ENCODE data around the gene OLIG2. TPM values are rescaled to one million over a fixed set of nuclear protein-coding genes. Genes with fewer than 3 reads are reported as not detected.

OLIG2 gene
- polyA plus RNA-seq, 1 of the 3 experiments (the other 2 are of a cell fraction), result not detected

DNA sequence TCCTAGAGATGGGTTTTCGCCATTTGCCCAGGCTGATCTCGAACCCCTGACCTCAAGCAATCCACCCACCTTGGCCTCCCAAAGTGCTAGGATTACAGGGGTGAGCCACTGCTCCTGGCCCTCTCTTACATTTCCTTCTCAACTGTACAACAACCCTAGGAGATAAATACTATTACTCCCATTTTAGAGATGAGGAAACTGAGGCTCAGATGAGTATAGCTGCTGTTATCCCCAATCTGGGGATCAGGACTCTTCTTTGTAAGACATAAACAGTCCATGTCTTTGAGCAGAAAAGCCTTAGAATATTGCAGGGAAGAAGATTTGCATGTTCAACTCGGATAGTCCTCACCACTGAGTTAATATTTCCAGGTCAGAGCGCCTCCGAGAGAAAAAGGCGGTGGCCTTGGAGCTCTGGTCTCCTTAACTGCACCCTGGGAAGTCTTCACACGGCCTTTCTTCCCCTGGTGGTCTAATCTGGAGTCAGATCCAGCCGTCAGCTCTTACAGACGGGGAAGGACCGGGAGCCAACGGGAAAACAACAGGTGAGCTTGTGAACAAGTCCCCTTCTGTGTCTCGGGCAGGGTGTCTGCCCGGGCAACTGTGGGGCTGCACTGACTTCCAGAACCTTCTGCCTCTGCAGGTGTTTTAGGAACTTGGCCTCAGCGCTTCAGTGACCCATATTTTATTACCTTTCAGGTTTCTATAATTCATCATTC lies 38.3 kb downstream of the OLIG2 start:
- ChIA-PET POLR2A (no interaction called here), CTCF (no interaction called here)
- no peaks in the 10 kb centered on the region for H3K9me2 ChIP-seq
- no peak overlapping the region for H2AFZ ChIP-seq (ENCODE audit: low read depth)
- no peak overlapping the region for H3K4me3 ChIP-seq (ENCODE audit: low read depth in 2 of 2, low read length in 1 of 2)
- no peaks in the 10 kb centered on the region for H4K20me1 ChIP-seq (ENCODE audit: insufficient read depth)
- no peak overlapping the region for H3K9ac ChIP-seq
- 11% methylated on average over 8 of the region's 14 CpGs for WGBS (ENCODE audit: low lambda C conversion rate)
- no peak overlapping the region for H3K27ac ChIP-seq (ENCODE audit: low read depth in 2 of 2, low read length in 1 of 2)
- H3K4me1 ChIP-seq (ENCODE audit: control insufficient read depth in 1 of 2, insufficient read depth in 2 of 2, low read depth in 1 of 2, low read length in 1 of 2), result no peaks in the 10 kb centered on the region
- no peaks in the 10 kb centered on the region for H3F3A ChIP-seq (replicated peaks; ENCODE audit: insufficient read depth)
- H3K79me2 ChIP-seq (ENCODE audit: insufficient read depth), result no peaks in the 10 kb centered on the region
- TF ChIP-seq MXI1 (IDR thresholded peaks at IDR 0.05; ENCODE audit: low read depth, low read length) (no peak), NRF1 (IDR thresholded peaks at IDR 0.05; ENCODE audit: low read depth, low read length) (no peak), SMC3 (IDR thresholded peaks at IDR 0.05; ENCODE audit: low read depth, low read length) (no peak), USF2 (IDR thresholded peaks at IDR 0.05; ENCODE audit: borderline replicate concordance, low read depth, low read length) (no peak), MAX (IDR thresholded peaks at IDR 0.05; ENCODE audit: low read depth) (no peak), POLR2AphosphoS5 (IDR thresholded peaks at IDR 0.05; ENCODE audit: low read depth, low read length) (no peak), TAF1 (IDR thresholded peaks at IDR 0.05; ENCODE audit: borderline replicate concordance, low read depth, low read length) (no peak)
- TF ChIP-seq, protein P1, sequence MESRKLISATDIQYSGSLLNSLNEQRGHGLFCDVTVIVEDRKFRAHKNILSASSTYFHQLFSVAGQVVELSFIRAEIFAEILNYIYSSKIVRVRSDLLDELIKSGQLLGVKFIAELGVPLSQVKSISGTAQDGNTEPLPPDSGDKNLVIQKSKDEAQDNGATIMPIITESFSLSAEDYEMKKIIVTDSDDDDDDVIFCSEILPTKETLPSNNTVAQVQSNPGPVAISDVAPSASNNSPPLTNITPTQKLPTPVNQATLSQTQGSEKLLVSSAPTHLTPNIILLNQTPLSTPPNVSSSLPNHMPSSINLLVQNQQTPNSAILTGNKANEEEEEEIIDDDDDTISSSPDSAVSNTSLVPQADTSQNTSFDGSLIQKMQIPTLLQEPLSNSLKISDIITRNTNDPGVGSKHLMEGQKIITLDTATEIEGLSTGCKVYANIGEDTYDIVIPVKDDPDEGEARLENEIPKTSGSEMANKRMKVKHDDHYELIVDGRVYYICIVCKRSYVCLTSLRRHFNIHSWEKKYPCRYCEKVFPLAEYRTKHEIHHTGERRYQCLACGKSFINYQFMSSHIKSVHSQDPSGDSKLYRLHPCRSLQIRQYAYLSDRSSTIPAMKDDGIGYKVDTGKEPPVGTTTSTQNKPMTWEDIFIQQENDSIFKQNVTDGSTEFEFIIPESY (IDR thresholded peaks at IDR 0.05; ENCODE audit: borderline replicate concordance, low read depth), result no peak
- no peak for DNase-seq
- H3K27me3 ChIP-seq (ENCODE audit: insufficient read depth), result peaks cover 96% of the 10 kb centered on the region
- H3K9me3 ChIP-seq, result no peaks in the 10 kb centered on the region
- H3K36me3 ChIP-seq (replicated peaks in 1 of 2; ENCODE audit: control insufficient read depth in 1 of 2, insufficient read depth in 2 of 2, low read length in 1 of 2), result no peaks in the 10 kb centered on the region
- no peak overlapping the region for H3K4me2 ChIP-seq

GRCh38 chr21:33064623-33065390 lies 39.1 kb downstream of the OLIG2 start:
- Histone ChIP-seq H3K9me3 (no peaks in the 10 kb centered on the region), H3K79me2 (ENCODE audit: insufficient read depth) (no peaks in the 10 kb centered on the region), H3K27me3 (ENCODE audit: insufficient read depth) (peaks cover 96% of the 10 kb centered on the region), H4K20me1 (ENCODE audit: insufficient read depth) (no peaks in the 10 kb centered on the region), H3K4me2 (no peak overlapping the region), H3K27ac (ENCODE audit: low read depth in 2 of 2, low read length in 1 of 2) (no peak overlapping the region), H3K4me3 (ENCODE audit: low read depth in 2 of 2, low read length in 1 of 2) (no peak overlapping the region), H3K9me2 (no peaks in the 10 kb centered on the region), H2AFZ (ENCODE audit: low read depth) (no peak overlapping the region), H3K4me1 (ENCODE audit: control insufficient read depth in 1 of 2, insufficient read depth in 2 of 2, low read depth in 1 of 2, low read length in 1 of 2) (no peaks in the 10 kb centered on the region), H3K36me3 (replicated peaks in 1 of 2; ENCODE audit: control insufficient read depth in 1 of 2, insufficient read depth in 2 of 2, low read length in 1 of 2) (no peaks in the 10 kb centered on the region), H3F3A (replicated peaks; ENCODE audit: insufficient read depth) (no peaks in the 10 kb centered on the region), H3K9ac (no peak overlapping the region)
- 8% methylated on average over 18 of the region's 18 CpGs for WGBS (ENCODE audit: low lambda C conversion rate)
- TF ChIP-seq EZH2phosphoT487 (IDR thresholded peaks at IDR 0.05; ENCODE audit: borderline replicate concordance, low read depth) (no peak), JUND (IDR thresholded peaks at IDR 0.05) (no peak), POLR2AphosphoS5 (IDR thresholded peaks at IDR 0.05; ENCODE audit: low read depth, low read length) (no peak)
- ChIA-PET POLR2A (no interaction called here), CTCF (no interaction called here)
- no peak for DNase-seq

All from SK-N-SH (cell line).